ENCODE results near the gene ATP2C1. TPM values are rescaled to one million over a fixed set of nuclear protein-coding genes. Genes with fewer than 3 reads are reported as not detected.

Gene ATP2C1
- total and polyA plus RNA-seq, 2 of the 4 experiments (the other 2 are of a cell fraction) = 41.4 to 50.2 TPM

- no peak overlapping the region for H3K4me3 ChIP-seq (ENCODE audit: insufficient read depth, low read depth, low read length)
- no peak overlapping the region for H2BK5ac ChIP-seq (ENCODE audit: low read depth, low read length, poor library complexity, severe bottlenecking)
- ChIA-PET POLR2A (ENCODE audit: unreplicated experiment) (no interaction called here), CTCF (no interaction called here)
- no peak overlapping the region for H4K91ac ChIP-seq (ENCODE audit: insufficient read depth, low read depth, low read length)
- no peak overlapping the region for H2AFZ ChIP-seq (replicated peaks; ENCODE audit: low read length, poor library complexity)
- no peak overlapping the region for H4K5ac ChIP-seq (ENCODE audit: low read depth, low read length)
- H3K36me3 ChIP-seq (ENCODE audit: control insufficient read depth, insufficient read depth, low read length) = no peaks in the 10 kb centered on the region
- H3K4me2 ChIP-seq (ENCODE audit: low read depth, low read length) = no peak overlapping the region
- no peak overlapping the region for H3K9ac ChIP-seq (ENCODE audit: low read depth, low read length)
- no peak overlapping the region for H3K14ac ChIP-seq (replicated peaks; ENCODE audit: low read depth, low read length)
- H3K9me1 ChIP-seq (ENCODE audit: insufficient read depth, low read length) = no peaks in the 10 kb centered on the region
- dilution Hi-C loops (cut with HindIII; ENCODE audit: low sequenced_read_pairs, unreplicated experiment) (no loop called here), intact Hi-C loops (cut with micrococcal nuclease) (no loop called here), in situ Hi-C loops (cut with MboI; ENCODE audit: low sequenced_read_pairs) (no loop called here)
- WGBS, 2 experiments (ENCODE audit: extremely low coverage in 2 of 2, insufficient read length in 1 of 2) = no CpG with 5 or more reads among the region's 1 CpG
- H2BK15ac ChIP-seq (ENCODE audit: low read depth, low read length) = no peak overlapping the region
- no peak for ATAC-seq (ENCODE audit: low read depth)
- H3K27ac ChIP-seq (ENCODE audit: insufficient read depth, low read length) = no peak overlapping the region
- no peak overlapping the region for H2BK120ac ChIP-seq (ENCODE audit: low read depth, low read length)
- no peak overlapping the region for H3K56ac ChIP-seq (ENCODE audit: extremely low read depth, insufficient read depth, low read length)
- no peak for DNase-seq
- no peaks in the 10 kb centered on the region for H4K20me1 ChIP-seq (ENCODE audit: insufficient read depth, low read length)
- H3K23ac ChIP-seq (ENCODE audit: low read depth, low read length) = no peak overlapping the region
- no peaks in the 10 kb centered on the region for H3K9me3 ChIP-seq (ENCODE audit: control insufficient read depth, insufficient read depth, low read length)
- no peak overlapping the region for H2AK9ac ChIP-seq (replicated peaks; ENCODE audit: low read depth, low read length, poor library complexity)
- H4K8ac ChIP-seq (ENCODE audit: low read depth in 2 of 2, low read length in 2 of 2) = no peak overlapping the region
- no peaks in the 10 kb centered on the region for H3K4me1 ChIP-seq (ENCODE audit: control insufficient read depth, insufficient read depth, low read length)
- no peak overlapping the region for H3K18ac ChIP-seq (ENCODE audit: low read depth, low read length)
- H2BK20ac ChIP-seq (ENCODE audit: low read depth, low read length) = no peak overlapping the region
- H3K4ac ChIP-seq (ENCODE audit: low read depth, low read length) = no peak overlapping the region
- TF ChIP-seq USF2 (IDR thresholded peaks at IDR 0.05; ENCODE audit: low read depth, low read length) = no peak
- no peak for TF ChIP-seq POLR2A (IDR thresholded peaks at IDR 0.05; ENCODE audit: low read depth, low read length)
- no peak for TF ChIP-seq FOS (IDR thresholded peaks at IDR 0.05; ENCODE audit: low read depth, low read length)
- TF ChIP-seq RFX5 (IDR thresholded peaks at IDR 0.05; ENCODE audit: low read depth, low read length) = no peak
- no peak for TF ChIP-seq RAD21 (IDR thresholded peaks at IDR 0.05; ENCODE audit: low read length)
- TF ChIP-seq SMC3 (IDR thresholded peaks at IDR 0.05; ENCODE audit: low read depth, low read length) = no peak
- TF ChIP-seq CTCF (conservative IDR thresholded peaks at IDR 0.05; ENCODE audit: low read depth, low read length) = no peak
- TF ChIP-seq BHLHE40 (IDR thresholded peaks at IDR 0.05; ENCODE audit: low read depth, low read length) = no peak
- TF ChIP-seq MXI1 (IDR thresholded peaks at IDR 0.05; ENCODE audit: borderline replicate concordance, low read depth, low read length) = no peak
- no peak for TF ChIP-seq CHD1 (IDR thresholded peaks at IDR 0.05; ENCODE audit: low read depth, low read length)
- TF ChIP-seq MAZ (IDR thresholded peaks at IDR 0.05; ENCODE audit: borderline replicate concordance, low read depth, low read length) = no peak
- no peak for TF ChIP-seq MAFK (IDR thresholded peaks at IDR 0.05; ENCODE audit: low read depth, low read length)
- no peak for TF ChIP-seq RCOR1 (IDR thresholded peaks at IDR 0.05; ENCODE audit: insufficient replicate concordance, low read length)
- TF ChIP-seq CEBPB (IDR thresholded peaks at IDR 0.05; ENCODE audit: low read depth, low read length) = no peak
- TF ChIP-seq ELK1 (IDR thresholded peaks at IDR 0.05; ENCODE audit: borderline replicate concordance, low read depth, low read length) = no peak
- TF ChIP-seq NFE2L2 (IDR thresholded peaks at IDR 0.05; ENCODE audit: low read depth, low read length) = no peak
- peaks cover 3% of the 10 kb centered on the region for H3K27me3 ChIP-seq (ENCODE audit: control insufficient read depth, insufficient read depth, low read length)
- H3K79me1 ChIP-seq (ENCODE audit: low read depth in 1 of 2, low read length in 2 of 2) = no peaks in the 10 kb centered on the region
- no TSS peak for BruUV-seq (replicated peaks)
- H2AK5ac ChIP-seq (ENCODE audit: low read depth, low read length) = no peak overlapping the region
Measured at GRCh38 chr3:130849091-130849552, 44.8 kb upstream of the ATP2C1 start.

All from IMR-90 (cell line).